Osteoblast (primary cell): Measurements from ENCODE around the gene EIF3C. TPM values are rescaled to one million over a fixed set of nuclear protein-coding genes. Genes with fewer than 3 reads are reported as not detected.
"Not testable (repeated sequence)": the region's sequence is repeated elsewhere in the genome, so short reads cannot be mapped to it uniquely, and the experiment has no call there.

Experiments used
- DNase-seq: peaks from one replicate; pipeline ENCODE4 v3.0.0; 2011; ENCODE audit warnings: low spot score, mixed read lengths; ENCODE audit not compliant: insufficient read length; ENCODE audit errors: missing footprints
- H2AFZ ChIP-seq: 2 replicates; pipeline ENCODE4 v1.6.0; 2011; ENCODE audit warnings: mild to moderate bottlenecking, low read length
- H3K27ac ChIP-seq: 2 replicates; pipeline ENCODE4 v1.5.1; 2011; ENCODE audit warnings: mild to moderate bottlenecking, low read depth, low read length, moderate library complexity
- H3K27me3 ChIP-seq: 2 replicates; pipeline ENCODE4 v1.6.0; 2012; ENCODE audit warnings: mild to moderate bottlenecking, control low read depth, inconsistent platforms, low read length, moderate library complexity; ENCODE audit not compliant: insufficient read depth
- H3K36me3 ChIP-seq: 2 replicates; pipeline ENCODE4 v1.5.1; 2011; ENCODE audit warnings: mild to moderate bottlenecking, low read length, control low read depth, moderate library complexity; ENCODE audit not compliant: insufficient read depth
- H3K4me1 ChIP-seq: 2 replicates; pipeline ENCODE4 v1.5.1; 2011; ENCODE audit warnings: mild to moderate bottlenecking, low read length, control low read depth, moderate library complexity; ENCODE audit not compliant: insufficient read depth
- H3K4me2 ChIP-seq: 2 replicates; pipeline ENCODE4 v1.6.0; 2011; ENCODE audit warnings: mild to moderate bottlenecking, low read length; ENCODE audit not compliant: insufficient read depth
- H3K4me3 ChIP-seq: fragments of 200-600 bp; sonication (generic); 3 replicates; pipeline ENCODE4 v1.5.1; 2012; ENCODE audit warnings: mild to moderate bottlenecking, low read length, inconsistent platforms; ENCODE audit not compliant: insufficient read depth
- H3K79me2 ChIP-seq: 2 replicates; pipeline ENCODE4 v1.6.0; 2012; ENCODE audit warnings: mild to moderate bottlenecking, low read length, control low read depth, inconsistent platforms; ENCODE audit not compliant: insufficient read depth
- H3K9me3 ChIP-seq: 2 replicates; pipeline ENCODE4 v1.5.1; 2011; ENCODE audit warnings: low read depth, low read length, control low read depth
- H4K20me1 ChIP-seq: 2 replicates; pipeline ENCODE4 v1.6.0; 2012; ENCODE audit warnings: mild to moderate bottlenecking, low read length, control low read depth; ENCODE audit not compliant: insufficient read depth
- total RNA-seq: library from RNA; depleted of rRNA; stranded (reverse); fragments of >200 nt; gene quantifications from 2 replicates; pipeline ENCODE4 v1.2.3, GENCODE V29; 2012

Gene EIF3C
- total RNA-seq: 104 and 138 TPM in 2 replicates

DNA sequence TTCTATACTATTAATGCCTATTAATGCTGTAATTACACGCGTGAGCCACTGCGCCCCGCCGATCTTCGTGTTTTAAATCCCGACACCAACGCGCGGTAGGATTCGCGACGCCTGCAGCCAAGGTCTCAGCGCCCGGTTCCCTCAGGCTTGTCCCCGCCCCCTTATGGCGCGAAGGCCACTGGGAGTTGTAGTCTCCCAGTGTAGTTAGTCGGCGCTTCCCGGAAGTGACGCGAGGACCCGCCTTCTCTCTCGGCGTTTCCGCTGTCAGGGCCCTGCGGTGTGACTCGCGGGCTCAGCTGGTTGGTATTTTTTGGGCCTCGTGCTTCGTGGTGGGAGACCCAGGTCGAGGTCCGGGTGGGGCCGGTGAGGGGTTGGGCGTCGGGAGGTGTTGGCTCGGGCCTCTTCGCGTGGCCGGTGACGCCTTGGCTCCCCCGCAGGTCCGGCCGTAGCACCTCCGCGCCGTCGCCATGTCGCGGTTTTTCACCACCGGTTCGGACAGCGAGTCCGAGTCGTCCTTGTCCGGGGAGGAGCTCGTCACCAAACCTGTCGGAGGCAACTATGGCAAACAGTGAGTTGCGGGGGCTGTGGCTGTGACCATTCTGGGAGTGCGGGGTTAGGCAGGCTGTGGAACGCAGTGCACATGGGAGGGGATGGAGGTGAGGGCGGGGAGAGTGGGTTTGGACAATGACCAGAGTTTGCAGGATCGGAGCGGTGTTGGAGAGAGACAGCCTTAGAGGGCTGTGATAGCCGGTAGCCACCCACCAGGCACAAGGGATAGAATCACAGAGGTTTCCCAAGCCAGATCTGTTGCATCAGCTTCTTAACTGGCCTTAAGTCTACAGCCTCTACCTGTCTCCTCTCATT, at the start of gene EIF3C:
TSS of gene EIF3C (plus strand) at position 245 of the 864 bp plus-strand sequence. CDS start at position 468, 223 bp downstream.
- DNase-seq, H3K36me3 ChIP-seq, H2AFZ ChIP-seq, H3K4me1 ChIP-seq, H3K27me3 ChIP-seq, H3K79me2 ChIP-seq, H3K9me3 ChIP-seq, H4K20me1 ChIP-seq, H3K4me2 ChIP-seq, H3K27ac ChIP-seq, H3K4me3 ChIP-seq: not testable (repeated sequence)

- H3K36me3 ChIP-seq, H3K4me2 ChIP-seq, H2AFZ ChIP-seq, H3K79me2 ChIP-seq, H3K27me3 ChIP-seq, H4K20me1 ChIP-seq, H3K4me3 ChIP-seq, DNase-seq, H3K4me1 ChIP-seq, H3K27ac ChIP-seq, H3K9me3 ChIP-seq: not testable (repeated sequence)
Observed at GRCh38 chr16:28666264-28666663, 45.0 kb upstream of the EIF3C start.

DNA sequence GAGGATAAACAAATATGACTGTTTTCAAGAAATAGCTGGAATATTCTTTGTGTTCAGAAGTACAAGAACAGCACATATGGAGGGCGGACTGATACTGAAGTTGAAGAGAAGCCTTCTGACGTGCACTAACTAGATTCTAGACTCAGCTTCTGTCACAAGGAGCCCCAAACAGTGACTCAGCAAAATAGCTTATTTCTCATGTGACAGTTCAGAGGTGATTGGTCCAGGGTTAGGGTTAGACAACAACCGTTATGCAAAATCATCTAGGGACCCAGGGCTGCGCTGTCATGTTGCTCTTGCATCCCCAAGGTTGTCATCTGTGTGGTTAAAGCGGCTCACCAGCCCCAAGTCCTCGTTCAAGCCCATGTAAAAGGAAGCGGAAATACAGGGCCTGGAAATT, 43.8 kb upstream of the EIF3C start:
- not testable (repeated sequence) for H3K4me3 ChIP-seq, H3K36me3 ChIP-seq, H3K9me3 ChIP-seq, DNase-seq, H3K4me1 ChIP-seq, H3K27me3 ChIP-seq, H2AFZ ChIP-seq, H3K79me2 ChIP-seq, H4K20me1 ChIP-seq, H3K4me2 ChIP-seq, H3K27ac ChIP-seq

DNA sequence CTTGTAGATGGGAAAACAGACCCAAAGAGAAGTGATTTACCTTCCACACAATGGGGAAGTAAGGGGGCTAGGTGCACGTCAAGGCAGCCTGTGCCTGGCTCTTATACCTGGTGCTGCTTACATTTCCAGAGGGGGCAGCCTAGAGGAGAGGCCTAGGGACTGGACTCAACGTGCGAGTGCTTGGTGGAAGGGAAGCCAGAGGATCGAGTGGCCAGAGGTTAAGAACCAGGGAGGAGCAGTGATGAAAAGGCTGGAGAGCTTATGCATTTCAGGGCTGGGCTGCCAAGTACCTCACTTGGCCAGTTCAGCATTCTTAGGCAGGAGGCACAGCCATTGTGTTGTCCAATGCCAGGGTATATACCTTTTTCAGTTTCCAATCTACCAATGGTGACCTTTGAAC, 43.1 kb upstream of the EIF3C start:
- H4K20me1 ChIP-seq: not testable (repeated sequence)

GRCh38 chr16:28688327-28688952, 22.8 kb upstream of the EIF3C start:
- H4K20me1 ChIP-seq, H3K27ac ChIP-seq, DNase-seq, H3K79me2 ChIP-seq, H3K4me3 ChIP-seq, H3K36me3 ChIP-seq, H3K27me3 ChIP-seq, H3K4me2 ChIP-seq, H3K4me1 ChIP-seq, H3K9me3 ChIP-seq, H2AFZ ChIP-seq: not testable (repeated sequence)

More for the DNA sequence above, 43.1 kb upstream of the EIF3C start:
- H3K4me3 ChIP-seq, H3K27me3 ChIP-seq, H3K36me3 ChIP-seq, H3K9me3 ChIP-seq, H3K79me2 ChIP-seq, H3K4me1 ChIP-seq, H3K4me2 ChIP-seq, DNase-seq, H2AFZ ChIP-seq, H3K27ac ChIP-seq: not testable (repeated sequence)

GRCh38 chr16:28689425-28689824, 21.8 kb upstream of the EIF3C start:
- H3K4me1 ChIP-seq, H3K36me3 ChIP-seq, H3K27me3 ChIP-seq, H4K20me1 ChIP-seq, H3K9me3 ChIP-seq, H3K79me2 ChIP-seq, H2AFZ ChIP-seq, H3K4me2 ChIP-seq, H3K4me3 ChIP-seq, DNase-seq, H3K27ac ChIP-seq: not testable (repeated sequence)

GRCh38 chr16:28691722-28692121, 19.5 kb upstream of the EIF3C start:
- not testable (repeated sequence) for H3K4me3 ChIP-seq, H3K27me3 ChIP-seq, H3K9me3 ChIP-seq, H3K36me3 ChIP-seq, H3K27ac ChIP-seq, H4K20me1 ChIP-seq, H3K4me1 ChIP-seq, H3K79me2 ChIP-seq, H3K4me2 ChIP-seq, H2AFZ ChIP-seq, DNase-seq

GRCh38 chr16:28693257-28693950, 17.9 kb upstream of the EIF3C start:
- H3K36me3 ChIP-seq, H3K27ac ChIP-seq, H3K9me3 ChIP-seq, H3K4me1 ChIP-seq, H3K79me2 ChIP-seq, H3K4me2 ChIP-seq, DNase-seq, H4K20me1 ChIP-seq, H3K27me3 ChIP-seq, H3K4me3 ChIP-seq, H2AFZ ChIP-seq: not testable (repeated sequence)
